Upper lobe of left lung (tissue), 4 donors: ENCODE data around the gene ITFG1.

Source experiments
- CTCF ChIP-seq, 6 experiments: fragments of 450-650 bp in 4 of 6; fragments of 200-600 bp in 2 of 6; sonication (generic) in 2 of 6; IDR thresholded peaks; one replicate each; pipeline ENCODE4 v1.5.1; 2016 to 2019; ENCODE audit warnings: antibody characterized with exemption in 6 of 6
- EP300 ChIP-seq, 4 donors: sonication (generic); formaldehyde crosslinking; IDR thresholded peaks; one replicate each; pipeline ENCODE4 v1.5.1; 2017; ENCODE audit warnings: antibody characterized with exemption in 4 of 4, control low read depth in 2 of 4
- POLR2A ChIP-seq, 4 donors: fragments of 450-650 bp; IDR thresholded peaks; one replicate each; pipeline ENCODE4 v1.5.1; 2016 to 2017; ENCODE audit warnings: antibody characterized with exemption in 4 of 4, mild to moderate bottlenecking in 2 of 4
- POLR2AphosphoS5 ChIP-seq, 2 donors: sonication (generic); formaldehyde crosslinking; IDR thresholded peaks; one replicate each; pipeline ENCODE4 v1.5.1; 2017; ENCODE audit warnings: antibody characterized with exemption in 2 of 2

GRCh38 chr16:47136099-47136842 lies 324.6 kb downstream of the ITFG1 start:
- no peak for TF ChIP-seq POLR2A (IDR thresholded peaks at IDR 0.05)
- no peak for TF ChIP-seq CTCF (IDR thresholded peaks at IDR 0.05)
- no peak for TF ChIP-seq POLR2AphosphoS5 (IDR thresholded peaks at IDR 0.05)
- TF ChIP-seq EP300 (IDR thresholded peaks at IDR 0.05) = no peak
